Hepatocyte (in vitro differentiated cells): ENCODE results near the gene RACK1.
"Not testable (repeated sequence)": the region's sequence is repeated elsewhere in the genome, so short reads cannot be mapped to it uniquely, and the experiment has no call there.

Experiments
- EZH2 ChIP-seq: fragments of 200-600 bp; sonication (generic); IDR thresholded peaks from 2 replicates; pipeline ENCODE4 v1.6.1; 2016; ENCODE audit warnings: antibody characterized with exemption, mild to moderate bottlenecking, borderline replicate concordance
- TF ChIP-seq, protein P1 (sequence below): fragments of 200-600 bp; sonication (generic); IDR thresholded peaks from 2 replicates; pipeline ENCODE4 v1.5.1; 2016; ENCODE audit warnings: antibody characterized with exemption, mild to moderate bottlenecking; ENCODE audit not compliant: poor library complexity

DNA sequence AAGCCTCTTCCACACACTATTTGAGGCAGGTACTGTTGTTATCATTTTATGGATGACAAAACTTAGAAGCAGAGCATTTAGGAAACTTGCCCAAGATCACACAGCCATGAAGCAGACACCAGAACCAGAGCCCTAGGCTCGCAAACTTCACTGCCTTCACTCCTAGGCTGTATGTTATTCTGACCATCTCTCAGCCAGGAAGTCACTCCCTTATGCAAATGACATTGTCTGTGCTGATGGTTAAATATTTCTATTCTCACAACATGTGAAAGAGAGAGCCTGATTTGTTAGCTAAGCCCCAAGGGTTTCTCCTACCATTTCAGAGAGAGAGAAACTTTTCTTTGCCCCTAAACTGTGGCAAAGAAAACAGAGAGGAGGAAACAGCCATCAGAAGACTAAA, 43.6 kb upstream of the RACK1 start:
- TF ChIP-seq, protein P1, sequence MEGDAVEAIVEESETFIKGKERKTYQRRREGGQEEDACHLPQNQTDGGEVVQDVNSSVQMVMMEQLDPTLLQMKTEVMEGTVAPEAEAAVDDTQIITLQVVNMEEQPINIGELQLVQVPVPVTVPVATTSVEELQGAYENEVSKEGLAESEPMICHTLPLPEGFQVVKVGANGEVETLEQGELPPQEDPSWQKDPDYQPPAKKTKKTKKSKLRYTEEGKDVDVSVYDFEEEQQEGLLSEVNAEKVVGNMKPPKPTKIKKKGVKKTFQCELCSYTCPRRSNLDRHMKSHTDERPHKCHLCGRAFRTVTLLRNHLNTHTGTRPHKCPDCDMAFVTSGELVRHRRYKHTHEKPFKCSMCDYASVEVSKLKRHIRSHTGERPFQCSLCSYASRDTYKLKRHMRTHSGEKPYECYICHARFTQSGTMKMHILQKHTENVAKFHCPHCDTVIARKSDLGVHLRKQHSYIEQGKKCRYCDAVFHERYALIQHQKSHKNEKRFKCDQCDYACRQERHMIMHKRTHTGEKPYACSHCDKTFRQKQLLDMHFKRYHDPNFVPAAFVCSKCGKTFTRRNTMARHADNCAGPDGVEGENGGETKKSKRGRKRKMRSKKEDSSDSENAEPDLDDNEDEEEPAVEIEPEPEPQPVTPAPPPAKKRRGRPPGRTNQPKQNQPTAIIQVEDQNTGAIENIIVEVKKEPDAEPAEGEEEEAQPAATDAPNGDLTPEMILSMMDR: not testable (repeated sequence)
- TF ChIP-seq EZH2: not testable (repeated sequence)
